ENCODE measurements around the gene PBX1.
"Not testable (repeated sequence)": the region's sequence is repeated elsewhere in the genome, so short reads cannot be mapped to it uniquely, and the experiment has no call there.

The PBX1 gene

DNA sequence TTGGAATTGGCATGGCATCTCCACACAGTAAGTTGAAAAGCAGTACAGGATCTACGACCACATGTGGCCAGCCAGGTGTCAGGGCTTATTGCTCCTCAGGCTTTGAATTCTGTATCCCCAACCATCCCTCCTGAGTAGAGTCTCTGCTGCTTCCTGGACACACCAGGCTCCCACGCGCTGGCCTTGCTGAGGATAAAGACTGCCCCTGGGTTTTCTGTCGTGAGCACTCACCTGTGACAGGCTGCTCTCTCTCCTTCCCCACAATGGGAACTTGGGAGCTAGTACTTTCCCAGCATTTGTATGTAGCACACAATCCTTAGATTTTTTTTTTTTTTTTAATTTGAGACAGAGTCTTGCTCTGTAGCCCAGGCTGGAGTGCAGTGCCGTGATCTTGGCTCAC, 33.6 kb downstream of the PBX1 start:
- no peak for DNase-seq

DNA sequence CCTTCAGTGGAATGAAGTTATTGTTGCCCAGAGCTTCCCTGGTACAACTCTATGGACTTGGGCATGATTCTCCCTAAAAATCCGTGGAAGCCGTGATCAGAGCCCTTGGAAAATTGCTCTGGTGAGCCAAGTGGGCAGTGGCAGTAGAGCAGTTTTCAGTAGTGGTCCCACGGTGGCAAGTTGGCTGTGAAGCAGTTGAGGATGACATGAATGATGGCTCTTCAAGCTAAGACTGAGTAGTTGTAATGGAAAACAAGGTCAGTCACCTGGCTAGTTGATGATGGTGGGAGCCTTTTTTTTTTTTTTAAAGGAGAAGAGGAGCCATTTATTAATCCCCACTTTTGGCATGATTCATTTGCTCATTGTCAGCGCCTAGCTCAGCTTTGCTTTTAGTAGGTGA, 36.2 kb downstream of the PBX1 start:
- DNase-seq: no peak

DNA sequence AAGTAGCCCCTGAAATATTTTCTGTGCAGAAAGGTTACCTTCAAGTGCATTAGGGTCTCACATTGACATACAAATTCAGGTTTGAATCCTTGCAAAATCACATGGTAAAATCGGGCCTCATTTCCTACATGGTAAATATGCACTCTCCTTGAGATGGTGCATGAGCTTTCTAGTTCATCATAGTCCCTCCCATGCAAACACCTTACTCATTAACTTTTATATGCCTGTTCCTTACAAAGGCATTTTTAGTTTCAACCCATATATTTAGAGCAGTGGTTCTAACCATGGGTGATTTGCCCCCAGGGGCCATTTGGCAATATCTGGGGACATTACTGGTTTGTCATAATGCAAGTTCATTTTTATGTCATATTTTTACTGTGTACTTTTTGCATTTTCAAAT, 37.2 kb downstream of the PBX1 start:
- no peak for DNase-seq

DNA sequence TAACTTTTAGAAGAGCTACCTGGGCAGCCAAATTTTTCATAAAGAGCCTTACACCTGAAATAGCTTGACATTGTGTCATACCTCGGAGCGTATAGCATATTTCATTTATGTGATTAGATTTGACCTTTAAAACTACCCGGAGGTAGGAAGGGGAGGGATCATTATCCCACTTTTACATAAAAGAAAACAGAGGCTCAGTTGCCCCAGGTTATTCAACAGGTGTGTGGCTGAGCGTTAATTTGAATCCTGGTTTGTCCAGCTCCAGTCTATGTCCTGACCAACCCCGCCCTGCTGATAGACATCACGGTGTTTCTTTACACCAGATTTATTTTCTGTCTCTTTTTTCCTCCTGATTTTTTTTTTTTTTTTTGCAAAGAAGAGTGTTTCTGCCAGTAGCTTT, 39.7 kb downstream of the PBX1 start:
- no peak for DNase-seq

DNA sequence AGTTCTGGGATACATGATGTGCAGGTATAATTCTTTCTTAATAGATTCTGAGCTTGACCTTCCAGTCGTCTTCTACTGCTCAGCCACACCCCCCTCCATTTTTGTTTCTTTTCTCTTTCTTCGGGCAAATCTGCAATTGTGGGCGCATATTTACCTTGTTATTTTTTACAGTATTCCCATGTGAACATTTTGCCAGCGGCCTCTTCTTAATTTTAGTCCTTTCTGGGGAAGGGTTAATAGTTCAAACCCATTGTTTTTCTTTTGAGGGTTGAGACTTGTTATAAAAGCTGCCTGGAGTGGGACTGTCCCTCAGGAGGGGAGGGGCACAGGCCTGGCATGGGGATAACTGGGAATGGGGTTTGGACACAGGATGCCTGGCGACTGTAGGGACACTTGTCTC, 40.3 kb downstream of the PBX1 start:
- DNase-seq: no peak

DNA sequence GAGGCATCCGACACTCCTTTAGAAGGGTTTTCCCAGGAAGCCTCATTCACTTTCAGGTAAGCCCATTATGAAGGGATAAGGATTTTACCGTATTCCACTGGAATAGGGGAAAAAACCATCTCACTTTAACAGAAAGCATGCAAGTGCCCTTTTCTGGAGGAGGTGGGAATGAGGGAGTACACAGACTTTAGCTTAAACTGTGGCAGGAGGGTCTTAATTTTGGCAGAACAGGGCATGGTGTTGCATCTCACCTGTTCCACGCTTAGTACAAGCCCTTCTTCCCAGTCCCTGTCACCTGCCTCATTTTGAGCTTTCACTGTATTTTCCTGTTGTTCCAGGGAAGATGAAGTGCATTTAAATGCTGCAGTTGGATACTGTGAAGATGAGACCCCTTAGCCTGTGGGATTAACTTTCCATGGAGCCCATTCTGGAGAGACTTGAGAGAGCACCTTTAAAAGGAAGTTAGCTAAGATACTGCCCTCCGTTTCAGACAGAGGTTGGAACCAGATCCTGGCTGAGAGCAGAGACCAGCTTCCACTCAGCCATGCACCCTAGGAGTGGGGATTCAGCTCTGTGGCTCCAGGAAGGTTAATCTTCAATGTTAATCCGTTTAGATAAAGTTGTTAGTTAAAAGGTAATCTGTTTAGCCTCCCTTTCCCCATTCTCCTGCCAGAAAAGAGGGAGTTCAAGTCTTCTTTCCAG, 42.6 kb downstream of the PBX1 start:
- DNase-seq: no peak

DNA sequence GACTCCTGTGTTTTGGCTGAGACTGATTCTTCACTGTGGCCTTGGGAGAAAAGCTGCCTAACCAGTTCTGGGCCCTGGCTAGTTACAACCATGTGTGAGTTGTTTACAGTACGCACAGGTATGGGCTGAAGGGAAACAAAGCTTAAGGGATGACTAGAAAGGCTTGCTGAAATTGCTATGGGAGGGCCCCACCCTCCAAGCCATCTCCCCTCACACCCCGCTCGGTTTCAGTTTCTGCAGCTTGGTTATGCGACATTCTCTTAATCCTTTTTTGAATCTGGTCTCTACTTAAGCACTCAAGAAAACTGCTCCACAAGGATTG, 43.1 kb downstream of the PBX1 start:
- DNase-seq: no peak

DNA sequence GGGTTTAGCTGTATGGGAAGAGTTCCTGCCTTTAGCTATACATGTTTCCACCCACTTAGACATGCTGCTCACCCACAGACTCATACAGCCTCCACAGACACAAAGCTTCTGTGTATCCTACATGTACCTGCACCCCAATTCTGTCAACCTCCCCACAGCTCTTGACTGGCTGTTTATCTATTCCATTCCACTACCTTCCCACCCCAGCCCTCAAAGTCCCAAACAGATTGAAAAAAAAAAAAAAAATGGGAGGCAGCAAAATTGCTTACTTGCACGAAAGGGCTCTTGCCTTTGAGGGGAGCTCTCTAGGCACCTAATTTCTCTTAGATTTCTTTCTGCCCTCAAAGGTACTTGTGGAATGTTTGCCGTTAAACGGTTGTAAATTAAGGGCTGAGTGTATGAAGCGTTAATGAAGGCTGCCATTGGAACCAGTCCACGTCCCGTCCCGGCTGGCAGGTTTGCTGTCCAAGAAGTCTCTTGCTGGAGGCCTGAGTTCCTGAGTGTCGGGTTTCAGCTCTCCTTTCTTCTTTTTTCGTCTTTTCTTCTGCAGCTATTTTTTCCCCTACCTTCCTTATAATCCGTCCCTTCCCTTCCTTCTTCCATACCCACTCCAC, 43.6 kb downstream of the PBX1 start:
- DNase-seq: no peak

DNA sequence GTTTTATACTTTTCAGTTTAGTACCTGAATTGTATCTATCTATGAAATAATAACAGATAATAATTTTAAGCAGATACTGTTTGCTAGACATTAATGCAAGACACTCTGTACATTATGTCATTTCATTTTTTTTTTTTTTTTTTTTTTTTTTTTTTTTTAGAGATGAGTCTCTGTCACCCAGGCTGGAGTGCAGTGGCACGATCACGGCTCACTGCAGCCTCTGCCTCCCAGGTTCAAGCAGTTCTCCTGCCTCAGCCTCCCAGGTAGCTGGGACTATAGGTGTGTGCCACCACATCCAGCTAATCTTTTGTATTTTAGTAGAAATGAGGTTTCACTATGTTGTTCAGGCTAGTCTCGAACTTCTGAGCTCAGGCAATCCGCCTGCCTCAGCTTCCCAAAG, 44.8 kb downstream of the PBX1 start:
- not testable (repeated sequence) for DNase-seq

DNA sequence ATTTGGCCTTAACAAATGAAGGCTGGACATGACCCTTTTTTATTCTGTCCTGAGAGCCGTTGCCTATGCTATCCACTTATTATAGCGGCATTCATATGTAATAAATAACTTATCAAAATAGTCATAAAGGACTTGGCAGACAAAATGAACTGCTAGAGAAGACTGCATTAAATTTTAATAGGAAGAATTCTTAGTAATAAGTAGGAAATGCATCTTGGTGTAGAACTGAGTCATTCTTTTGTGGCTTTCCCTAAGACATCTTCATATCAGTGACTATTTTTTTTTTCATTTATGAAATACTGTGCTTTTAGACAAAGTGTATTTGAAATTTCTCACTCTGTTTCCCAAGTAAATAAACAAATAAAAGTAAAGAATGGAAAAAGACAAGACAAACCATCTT, 45.6 kb downstream of the PBX1 start:
- DNase-seq: no peak

DNA sequence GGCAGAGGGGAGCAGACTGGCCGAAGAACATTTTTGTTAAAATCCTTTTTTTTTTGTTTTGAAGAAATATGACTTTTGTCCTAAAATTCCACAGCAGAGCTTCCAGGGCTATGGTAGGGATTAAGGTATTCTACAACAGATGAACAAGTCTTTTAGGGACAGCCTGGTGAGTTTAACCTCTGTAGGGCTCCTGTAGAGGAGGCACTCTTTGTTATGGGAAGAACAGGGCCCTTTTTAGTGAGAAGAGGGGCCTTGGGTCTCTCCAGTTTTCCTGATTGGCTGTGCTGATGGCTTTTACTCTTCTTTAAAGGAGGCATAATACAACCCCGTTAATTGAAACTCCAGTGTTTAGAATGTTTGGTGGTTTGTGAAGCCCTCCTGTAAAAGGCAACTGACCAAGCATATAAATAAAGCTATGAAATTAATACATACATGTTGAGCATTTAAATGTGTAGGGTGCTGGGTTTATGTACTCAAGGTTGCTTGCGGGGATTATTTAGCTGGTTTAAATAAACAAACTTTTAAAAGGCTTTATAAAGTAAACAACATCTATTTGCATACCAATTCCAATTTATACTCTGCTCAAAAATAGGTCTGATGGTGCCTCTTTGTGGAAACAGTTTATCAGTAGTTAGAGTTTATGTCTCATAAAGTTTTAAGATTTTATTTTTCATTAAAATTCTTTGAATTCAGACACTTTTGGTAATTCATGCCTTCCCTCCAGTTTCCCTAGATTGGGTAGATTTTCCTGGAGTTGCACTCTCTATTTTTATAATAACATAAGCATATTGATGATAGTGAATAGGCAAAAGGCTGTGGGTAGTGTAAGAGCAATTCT, 46.5 kb downstream of the PBX1 start:
- no peak for DNase-seq

DNA sequence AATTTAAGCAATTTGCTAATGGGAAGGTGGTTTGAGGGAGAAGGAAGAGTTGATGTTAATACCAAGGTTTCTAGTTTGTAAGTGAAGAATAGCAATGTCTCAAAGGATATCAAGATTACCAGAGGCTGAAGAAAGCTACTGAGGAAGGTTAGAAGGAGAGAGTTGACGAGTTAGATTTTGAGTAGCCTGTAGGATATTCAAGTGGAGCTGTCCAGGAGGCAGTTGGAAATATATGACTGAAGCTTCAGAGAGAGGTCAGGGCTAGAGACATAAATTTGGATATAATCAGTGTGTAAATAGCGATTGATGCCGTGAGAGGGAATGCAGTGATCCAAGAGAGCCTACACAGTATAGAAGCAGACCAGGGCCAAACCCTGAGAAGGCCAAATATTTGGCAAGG, 48.4 kb downstream of the PBX1 start:
- DNase-seq: no peak

DNA sequence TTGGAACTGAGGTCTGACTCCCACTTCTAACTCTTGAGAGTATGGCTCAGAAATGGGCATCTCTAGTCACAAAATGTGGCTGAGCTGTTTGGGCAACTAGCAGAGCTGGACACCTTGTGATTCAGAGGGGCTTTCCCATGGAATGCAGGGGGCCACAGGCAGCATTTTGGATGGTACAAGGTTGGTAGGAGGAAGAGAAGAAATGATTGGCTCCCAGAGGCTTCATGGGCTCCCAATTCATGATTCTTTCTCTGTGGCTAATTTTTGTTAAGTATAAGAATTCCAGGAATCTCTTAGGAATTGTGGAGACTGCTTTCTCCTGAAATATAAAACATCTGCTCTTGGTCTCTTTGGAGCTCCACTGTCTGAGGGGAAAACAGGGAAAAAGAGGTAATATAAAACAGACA, 49.7 kb downstream of the PBX1 start:
- DNase-seq: no peak

DNA sequence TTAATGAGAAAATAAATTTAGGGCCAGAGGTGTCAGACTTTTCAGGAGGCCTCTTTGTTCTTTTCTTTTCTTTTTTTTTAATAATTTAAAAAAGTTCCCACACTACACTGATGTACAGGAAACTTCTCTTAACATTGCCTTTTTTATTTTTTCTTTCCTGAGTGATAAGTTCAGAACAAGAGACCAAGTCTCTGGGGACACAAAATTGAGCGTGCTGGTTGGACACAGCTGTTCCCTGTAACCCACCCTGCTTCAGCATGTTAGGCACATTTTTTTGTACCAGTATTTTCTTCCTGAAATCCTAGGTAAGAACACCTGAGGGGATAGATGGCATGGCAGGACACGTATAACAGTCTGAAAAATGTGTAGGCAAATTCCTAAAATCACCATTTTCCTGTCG, 50.1 kb downstream of the PBX1 start:
- no peak for DNase-seq

DNA sequence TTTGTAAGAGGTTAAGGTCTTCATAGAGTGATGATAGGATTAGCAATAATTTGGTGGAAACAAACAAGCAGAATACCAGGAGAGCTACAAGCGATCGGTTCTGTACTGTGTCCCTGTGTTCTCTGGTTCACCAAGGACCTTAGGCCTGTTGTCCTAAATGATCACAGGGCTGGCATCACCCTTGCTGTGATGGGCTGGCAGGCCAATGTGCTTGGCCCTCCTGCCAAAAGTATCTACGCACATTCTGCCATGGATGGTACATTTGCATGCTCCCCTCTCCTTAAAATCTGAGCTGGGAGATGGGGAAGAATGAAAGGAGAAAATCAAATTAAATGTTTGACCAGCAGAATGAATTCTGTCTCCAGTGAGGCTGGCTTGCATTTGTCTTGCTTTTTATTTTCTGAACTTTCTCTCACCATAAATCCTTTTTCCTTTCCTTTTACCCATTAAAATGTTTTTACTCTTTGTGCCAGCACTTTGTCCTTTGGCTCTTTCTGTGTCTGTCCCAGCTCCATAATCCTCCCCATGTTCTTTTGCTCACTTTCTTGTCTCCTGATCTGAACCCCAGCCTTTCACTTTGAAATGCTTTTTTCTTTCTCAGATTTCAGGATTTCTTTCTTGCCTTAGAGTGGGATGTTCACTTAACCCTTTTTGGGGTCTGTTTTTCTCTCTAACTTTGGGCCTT, 51.7 kb downstream of the PBX1 start:
- no peak for DNase-seq

DNA sequence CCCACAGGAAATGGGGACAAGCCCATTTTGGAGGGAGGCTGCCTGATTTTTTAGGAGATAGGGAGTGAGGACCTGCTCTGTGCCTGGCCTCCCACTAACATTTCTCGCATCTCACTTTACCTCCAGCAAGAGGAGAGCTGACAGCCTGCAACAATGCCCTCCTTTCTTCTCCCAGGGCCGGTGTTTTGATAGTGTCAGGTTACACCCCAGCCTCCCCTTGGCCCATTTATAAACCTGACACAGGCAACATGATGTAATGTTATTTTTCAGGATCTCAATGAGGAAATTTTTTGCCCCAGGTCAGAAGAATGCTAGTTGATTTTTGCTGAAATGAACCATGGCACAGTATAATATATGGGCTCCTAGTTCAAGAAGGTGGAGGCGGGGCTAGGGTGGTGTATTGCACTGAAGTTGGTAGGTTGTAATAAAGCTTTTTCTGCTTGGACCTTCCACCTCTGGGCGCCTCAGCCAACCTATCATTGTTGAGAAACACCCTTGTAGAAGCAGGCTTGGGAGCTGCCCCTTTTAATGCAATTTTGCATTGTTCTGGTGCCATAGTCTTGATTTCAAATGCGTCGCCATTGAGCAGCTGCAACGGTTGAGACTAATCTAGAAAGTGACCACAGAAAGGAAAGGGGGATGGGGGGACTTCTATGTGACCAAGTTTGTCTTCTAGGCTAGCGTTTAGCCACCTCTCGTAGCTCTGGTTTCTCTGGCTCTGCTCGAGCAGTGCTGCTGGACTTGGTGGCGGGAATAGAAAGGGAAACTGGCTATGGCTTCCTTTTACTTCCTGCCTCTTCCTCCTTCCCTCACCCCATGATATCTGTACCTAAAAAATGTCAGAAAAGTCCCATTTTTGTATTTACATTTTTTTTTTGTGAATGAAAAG, 53.0 kb downstream of the PBX1 start:
- DNase-seq: no peak

DNA sequence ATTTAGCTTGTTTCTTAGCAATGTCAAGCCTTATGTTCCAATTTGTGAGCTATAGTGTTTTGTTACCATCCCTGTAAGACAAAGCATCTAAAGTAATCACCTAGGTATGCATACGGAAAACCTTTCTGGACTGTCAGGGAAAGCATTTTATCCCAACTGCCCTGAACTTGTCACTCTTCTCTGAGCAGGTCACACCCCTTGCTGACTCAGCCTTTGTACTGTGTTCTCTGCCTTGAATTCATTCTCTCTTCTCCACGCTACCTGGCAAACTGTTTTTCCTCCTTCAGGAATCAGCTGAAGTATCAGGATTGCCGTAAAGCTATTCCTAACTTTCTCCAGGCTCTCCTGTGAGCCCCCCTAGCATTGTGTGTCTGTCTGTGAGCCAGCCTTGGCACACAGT, 54.2 kb downstream of the PBX1 start:
- no peak for DNase-seq

DNA sequence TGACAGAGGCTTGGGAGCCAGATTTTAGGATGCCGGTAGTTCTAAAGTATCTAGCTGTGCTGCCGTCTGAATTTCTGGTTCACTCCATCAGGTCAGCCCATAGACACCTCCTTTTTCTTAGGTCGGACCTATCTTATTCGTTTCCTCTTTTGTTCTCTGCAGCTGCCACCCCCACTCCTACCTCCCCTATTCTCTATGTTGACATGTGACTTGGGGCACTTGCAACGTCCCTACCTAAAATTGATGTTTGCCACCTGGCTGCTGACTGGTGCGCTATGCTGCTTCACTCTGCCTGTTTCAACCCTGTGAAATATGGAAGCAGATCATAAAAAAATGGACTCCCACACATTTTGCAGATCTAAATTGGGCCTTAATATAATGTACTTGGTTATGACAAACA, 55.3 kb downstream of the PBX1 start:
- no peak for DNase-seq

DNA sequence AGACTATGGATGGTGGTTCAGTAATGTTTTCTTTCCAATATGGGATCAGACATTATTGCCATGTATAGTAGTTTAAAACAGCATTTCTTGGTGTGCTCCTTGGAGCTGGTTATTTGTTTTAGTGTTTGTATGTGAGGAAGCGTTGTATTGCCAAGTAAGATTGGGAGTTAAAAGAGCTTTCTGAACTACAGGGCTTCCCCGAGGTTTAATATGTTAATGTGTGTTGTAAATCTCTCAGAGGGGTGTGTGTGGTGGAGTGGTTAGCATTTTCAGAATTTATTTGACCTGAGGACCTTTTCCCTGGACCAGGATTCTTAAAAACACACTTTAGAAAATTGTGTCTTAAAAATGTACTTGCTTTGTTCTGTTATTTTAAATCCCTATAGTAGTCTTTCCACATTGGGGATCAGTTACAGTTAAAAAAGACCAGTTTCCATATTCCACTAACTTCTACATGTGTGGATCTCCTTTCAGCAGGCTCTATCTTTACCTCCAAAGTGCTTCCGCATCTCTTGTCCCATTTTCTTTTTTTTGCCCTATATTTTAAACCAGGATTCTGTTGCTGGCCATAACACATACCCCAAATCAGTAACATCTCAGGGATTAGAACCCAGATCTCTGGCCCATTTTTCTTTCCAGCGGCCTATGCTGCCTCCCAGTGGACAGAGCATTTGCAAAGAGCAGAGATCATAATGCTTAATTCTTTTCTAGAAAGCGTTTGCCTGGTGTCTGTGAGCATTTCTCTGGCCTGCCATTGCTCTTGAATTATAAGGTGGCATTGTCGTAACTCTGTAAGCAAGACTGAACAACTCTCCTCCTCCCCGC, 58.6 kb downstream of the PBX1 start:
- DNase-seq: no peak

DNA sequence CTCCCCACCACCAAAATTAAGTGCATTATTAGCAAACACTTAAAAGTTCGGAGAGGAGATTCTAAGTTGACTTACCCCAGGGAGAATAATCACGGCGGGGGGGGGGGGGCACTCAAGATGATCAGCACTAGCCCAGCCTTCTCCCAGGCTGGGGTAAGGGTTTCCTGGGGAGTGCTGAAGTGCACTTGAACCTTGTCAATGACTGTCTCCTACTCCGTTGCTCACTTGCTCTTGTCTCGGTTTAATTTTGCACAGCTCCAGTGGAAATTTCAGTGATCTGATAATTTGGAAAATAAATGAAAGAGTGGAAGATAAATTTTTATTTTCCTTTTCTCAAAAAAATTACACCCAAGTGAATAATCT, 59.2 kb downstream of the PBX1 start:
- no peak for DNase-seq

DNA sequence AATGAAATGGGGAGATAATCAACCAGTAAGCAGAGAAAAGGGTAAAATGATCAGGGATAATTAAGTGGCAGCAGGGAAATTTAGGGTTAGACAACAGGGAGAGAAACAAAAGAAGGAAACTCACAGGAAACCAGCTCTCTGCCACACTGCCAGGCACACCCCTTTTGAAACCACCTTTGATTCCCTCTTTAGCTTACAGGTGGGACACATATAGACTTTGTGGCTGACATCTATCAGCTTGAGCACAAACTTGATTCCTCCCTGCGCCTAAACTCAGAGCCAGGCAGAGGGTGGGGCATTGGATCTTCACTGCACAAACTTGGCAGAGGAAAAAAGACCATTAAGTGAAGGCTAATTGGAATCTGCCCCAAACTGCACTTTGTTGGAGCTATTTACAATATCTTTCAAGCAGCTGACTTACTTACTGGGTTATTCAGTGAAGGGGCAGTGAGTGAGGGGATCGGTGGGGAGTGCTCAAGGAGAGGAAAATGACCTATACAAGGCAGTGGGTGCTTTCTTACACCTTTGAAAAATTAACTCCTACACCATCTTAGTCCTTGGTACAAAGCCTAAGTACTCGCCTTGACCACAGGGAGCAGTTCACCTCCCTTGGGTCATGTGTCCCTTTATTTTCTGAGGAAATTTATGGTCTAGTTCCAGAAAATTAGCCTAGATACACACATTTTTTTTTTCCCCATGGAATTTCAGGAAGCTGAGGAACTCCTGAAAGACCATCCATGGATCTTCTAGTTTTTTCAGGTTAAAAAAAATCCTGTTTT, 60.2 kb downstream of the PBX1 start:
- no peak for DNase-seq

Data from stimulated activated CD4-positive, alpha-beta T cell treated with anti-CD3 and anti-CD28 coated beads, Interleukin-4, amount 100 ng/mL, for 1 hour (primary cell).